MM.1S (cell line): Measurements from ENCODE around the gene HEBP1.

Experiments used
- EZH2 ChIP-seq: fragments of 300-600 bp; sonication (generic); optimal IDR thresholded peaks from 2 replicates; pipeline ENCODE3; 2017; ENCODE audit warnings: low read depth, mild to moderate bottlenecking, antibody characterized with exemption, low read length, mixed read lengths
- TF ChIP-seq, protein P1 (sequence below): fragments of 300-600 bp; sonication (generic); IDR thresholded peaks from 2 replicates; pipeline ENCODE4 v1.5.1; 2016; ENCODE audit warnings: antibody characterized with exemption, low read length, mixed read lengths

- TF ChIP-seq, protein P1, sequence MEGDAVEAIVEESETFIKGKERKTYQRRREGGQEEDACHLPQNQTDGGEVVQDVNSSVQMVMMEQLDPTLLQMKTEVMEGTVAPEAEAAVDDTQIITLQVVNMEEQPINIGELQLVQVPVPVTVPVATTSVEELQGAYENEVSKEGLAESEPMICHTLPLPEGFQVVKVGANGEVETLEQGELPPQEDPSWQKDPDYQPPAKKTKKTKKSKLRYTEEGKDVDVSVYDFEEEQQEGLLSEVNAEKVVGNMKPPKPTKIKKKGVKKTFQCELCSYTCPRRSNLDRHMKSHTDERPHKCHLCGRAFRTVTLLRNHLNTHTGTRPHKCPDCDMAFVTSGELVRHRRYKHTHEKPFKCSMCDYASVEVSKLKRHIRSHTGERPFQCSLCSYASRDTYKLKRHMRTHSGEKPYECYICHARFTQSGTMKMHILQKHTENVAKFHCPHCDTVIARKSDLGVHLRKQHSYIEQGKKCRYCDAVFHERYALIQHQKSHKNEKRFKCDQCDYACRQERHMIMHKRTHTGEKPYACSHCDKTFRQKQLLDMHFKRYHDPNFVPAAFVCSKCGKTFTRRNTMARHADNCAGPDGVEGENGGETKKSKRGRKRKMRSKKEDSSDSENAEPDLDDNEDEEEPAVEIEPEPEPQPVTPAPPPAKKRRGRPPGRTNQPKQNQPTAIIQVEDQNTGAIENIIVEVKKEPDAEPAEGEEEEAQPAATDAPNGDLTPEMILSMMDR, result no peak
- TF ChIP-seq EZH2, result no peak
These were observed 2.3 kb downstream of the HEBP1 start for GRCh38 chr12:12997734-12998133.
